PC-9 (cell line): ENCODE results near the gene TAS2R40. TPM values are rescaled to one million over a fixed set of nuclear protein-coding genes. Genes with fewer than 3 reads are reported as not detected.
"Not testable (repeated sequence)": the region's sequence is repeated elsewhere in the genome, so short reads cannot be mapped to it uniquely, and the experiment has no call there.

ENCODE experiments used
- BruUV-seq: library from RNA; stranded (reverse); fragments of 400-500 nt; replicated peaks from 2 replicates; lab custom pipeline; 2021; lab: Mats Ljungman, UMichigan
- CTCF ChIA-PET: fragments of 300-600 bp; sonication (Branson Sonifier 250); formaldehyde crosslinking; loops from one replicate; lab custom pipeline; 2022; ENCODE audit warnings: antibody characterized with exemption; lab: Charles Lee
- POLR2A ChIA-PET: fragments of 300-600 bp; sonication (Branson Sonifier 250); formaldehyde crosslinking; loops from one replicate; lab custom pipeline; 2022; ENCODE audit warnings: antibody characterized with exemption; ENCODE audit not compliant: unreplicated experiment; lab: Charles Lee
- DNase-seq, 2 experiments: peaks; one replicate each; pipeline versions ENCODE4 v3.0.0 to v3.0.0-alpha.2; 2015 to 2022; ENCODE audit warnings: mixed read lengths in 1 of 2
- H2AFZ ChIP-seq: fragments of 200-600 bp; sonication (generic); 2 replicates; pipeline ENCODE4 v1.8.1; 2017; ENCODE audit warnings: antibody characterized with exemption
- H3F3A ChIP-seq: fragments of 200-600 bp; sonication (generic); 2 replicates; pipeline ENCODE4 v1.8.1; 2017; ENCODE audit warnings: antibody characterized with exemption, mild to moderate bottlenecking, low read depth; ENCODE audit not compliant: insufficient read depth
- H3K27ac ChIP-seq: fragments of 200-600 bp; sonication (generic); 2 replicates; pipeline ENCODE4 v1.6.1; 2016; ENCODE audit warnings: mixed run types
- H3K27me3 ChIP-seq: fragments of 200-600 bp; sonication (generic); 2 replicates; pipeline ENCODE4 v1.6.1; 2016; ENCODE audit warnings: low read depth, mixed run types; ENCODE audit not compliant: insufficient read depth
- H3K36me3 ChIP-seq: fragments of 200-600 bp; sonication (generic); 2 replicates; pipeline ENCODE4 v1.6.1; 2016; ENCODE audit warnings: low read depth, mixed run types
- H3K4me1 ChIP-seq: fragments of 200-600 bp; sonication (generic); replicated peaks from 2 replicates; pipeline ENCODE4 v1.6.1; 2016; ENCODE audit warnings: mixed run types; ENCODE audit not compliant: insufficient read depth
- H3K4me2 ChIP-seq: fragments of 200-600 bp; sonication (generic); 2 replicates; pipeline ENCODE4 v1.6.1; 2017; ENCODE audit warnings: mixed run types
- H3K4me3 ChIP-seq: fragments of 200-600 bp; sonication (generic); 2 replicates; pipeline ENCODE4 v1.6.1; 2016; ENCODE audit warnings: mixed run types
- H3K79me2 ChIP-seq: fragments of 200-600 bp; sonication (generic); 2 replicates; pipeline ENCODE4 v1.6.1; 2017; ENCODE audit warnings: low read depth, mixed run types
- H3K9me2 ChIP-seq: fragments of 200-600 bp; sonication (generic); 2 replicates; pipeline ENCODE4 v1.8.1; 2017; ENCODE audit warnings: mild to moderate bottlenecking; ENCODE audit not compliant: insufficient read depth
- H3K9me3 ChIP-seq: fragments of 200-600 bp; sonication (generic); 2 replicates; pipeline ENCODE4 v1.8.1; 2016; ENCODE audit warnings: low read depth; ENCODE audit not compliant: insufficient read depth
- H4K20me1 ChIP-seq: fragments of 200-600 bp; sonication (generic); 2 replicates; pipeline ENCODE4 v1.8.1; 2017; ENCODE audit not compliant: insufficient read depth
- CTCF ChIP-seq: fragments of 200-600 bp; sonication (generic); conservative IDR thresholded peaks from 2 replicates; pipeline ENCODE4 v1.6.1; 2017; ENCODE audit warnings: mixed run types, antibody characterized with exemption, mild to moderate bottlenecking, moderate library complexity
- EZH2 ChIP-seq: fragments of 200-600 bp; sonication (generic); IDR thresholded peaks from 2 replicates; pipeline ENCODE4 v1.8.0; 2017; ENCODE audit warnings: antibody characterized with exemption, low read depth
- intact Hi-C: fragments of 100-400 bp; cut with micrococcal nuclease; formaldehyde crosslinking; loops from one replicate; pipeline ENCODE4 v1.10.0; 2022; ENCODE audit not compliant: unreplicated experiment
- total RNA-seq: library from RNA; stranded (reverse); gene quantifications from 2 replicates; pipeline ENCODE4 v1.2.3, GENCODE V29; 2021

TAS2R40 gene
- total RNA-seq, 1 experiment from 2014 or later = not detected

GRCh38 chr7:143177374-143178119, 44.3 kb upstream of the TAS2R40 start:
- TF ChIP-seq EZH2 (no peak), CTCF (no peak)
- no peak overlapping the region for H3K27ac ChIP-seq
- H3K36me3 ChIP-seq = no peaks in the 10 kb centered on the region
- no peaks in the 10 kb centered on the region for H4K20me1 ChIP-seq
- no peak overlapping the region for H3K4me3 ChIP-seq
- H3K9me3 ChIP-seq = 0 out of 2 replicates have a peak, but pooled peaks cover 6% of the 10 kb centered on the region
- H3K27me3 ChIP-seq = no peaks in the 10 kb centered on the region
- H2AFZ ChIP-seq = no peak overlapping the region
- BruUV-seq = no TSS peak
- peaks cover 6% of the 10 kb centered on the region for H3K4me1 ChIP-seq
- DNase-seq = no peak
- intact Hi-C loops = no loop called here
- no peak overlapping the region for H3K4me2 ChIP-seq
- ChIA-PET CTCF (no interaction called here), POLR2A (no interaction called here)
- no peaks in the 10 kb centered on the region for H3K79me2 ChIP-seq
- no peaks in the 10 kb centered on the region; the same call in 1 of the 2 replicates for H3K9me2 ChIP-seq
- H3F3A ChIP-seq = no peaks in the 10 kb centered on the region

GRCh38 chr7:143180771-143181170, 41.1 kb upstream of the TAS2R40 start:
- CTCF ChIA-PET, H3K36me3 ChIP-seq, H3K27me3 ChIP-seq, H3F3A ChIP-seq, intact Hi-C loops, DNase-seq, BruUV-seq, H3K4me2 ChIP-seq, H3K27ac ChIP-seq, H3K79me2 ChIP-seq, H3K9me3 ChIP-seq, H3K4me1 ChIP-seq, H3K4me3 ChIP-seq, H2AFZ ChIP-seq, H4K20me1 ChIP-seq, H3K9me2 ChIP-seq, POLR2A ChIA-PET: not testable (repeated sequence)

- ChIA-PET POLR2A (no interaction called here), CTCF (no interaction called here)
- no peaks in the 10 kb centered on the region for H3K27me3 ChIP-seq
- no peak for DNase-seq
- BruUV-seq = no TSS peak
- H3K4me1 ChIP-seq = no peaks in the 10 kb centered on the region
- no peaks in the 10 kb centered on the region for H4K20me1 ChIP-seq
- H3K9me3 ChIP-seq = 0 out of 2 replicates have a peak, but pooled peaks cover 6% of the 10 kb centered on the region
- H3K36me3 ChIP-seq = no peaks in the 10 kb centered on the region
- H3K79me2 ChIP-seq = no peaks in the 10 kb centered on the region
- H3F3A ChIP-seq = no peaks in the 10 kb centered on the region
- TF ChIP-seq CTCF (no peak), EZH2 (no peak)
- no peak overlapping the region for H3K4me2 ChIP-seq
- H3K9me2 ChIP-seq = no peaks in the 10 kb centered on the region
- intact Hi-C loops = no loop called here
- H3K4me3 ChIP-seq = no peak overlapping the region
- H3K27ac ChIP-seq = no peak overlapping the region
- H2AFZ ChIP-seq = no peak overlapping the region
Measured at GRCh38 chr7:143181349-143181748, 40.5 kb upstream of the TAS2R40 start.
